Mucosa of rectum (tissue), 2 donors: ENCODE data around the gene GABRR3.

ENCODE experiments used
- H3K27ac ChIP-seq, 2 donors: one replicate each; pipeline ENCODE4 v1.7.0; 2013; ENCODE audit warnings: inconsistent platforms in 2 of 2, low read depth in 2 of 2, low read length in 2 of 2
- H3K27me3 ChIP-seq, 2 donors: one replicate each; pipeline ENCODE4 v1.7.0; 2013; ENCODE audit warnings: low read length in 2 of 2; ENCODE audit not compliant: control insufficient read depth in 2 of 2, insufficient read depth in 2 of 2
- H3K36me3 ChIP-seq, 2 donors: one replicate each; pipeline ENCODE4 v1.7.0; 2013; ENCODE audit warnings: low read length in 2 of 2; ENCODE audit not compliant: control insufficient read depth in 2 of 2, insufficient read depth in 2 of 2
- H3K4me1 ChIP-seq, 2 donors: one replicate each; pipeline ENCODE4 v1.7.0; 2013; ENCODE audit warnings: low read length in 2 of 2, mild to moderate bottlenecking in 1 of 2; ENCODE audit not compliant: control insufficient read depth in 2 of 2, insufficient read depth in 2 of 2
- H3K4me3 ChIP-seq, 2 donors: one replicate each; pipeline ENCODE4 v1.7.0; 2013; ENCODE audit warnings: low read length in 2 of 2
- H3K9ac ChIP-seq, 2 donors: one replicate each; pipeline ENCODE4 v1.7.0; 2013; ENCODE audit warnings: low read length in 2 of 2, low read depth in 1 of 2, mild to moderate bottlenecking in 1 of 2
- H3K9me3 ChIP-seq, 2 donors: one replicate each; pipeline ENCODE4 v1.7.0; 2013; ENCODE audit warnings: low read length in 2 of 2; ENCODE audit not compliant: control insufficient read depth in 2 of 2
- donor health status: healthy.
- donor health status: Normal muscosa, but diverticular disease.

GABRR3 gene

GRCh38 chr3:97974996-97975395 is 60.1 kb downstream of the GABRR3 start:
- no peak overlapping the region for H3K9ac ChIP-seq
- H3K27ac ChIP-seq, result no peak overlapping the region
- no peaks in the 10 kb centered on the region for H3K36me3 ChIP-seq
- H3K9me3 ChIP-seq, result no peaks in the 10 kb centered on the region
- peaks cover 9 to 10% of the 10 kb centered on the region in 2 donors for H3K4me1 ChIP-seq
- H3K27me3 ChIP-seq, result no peaks in the 10 kb centered on the region
- no peak overlapping the region for H3K4me3 ChIP-seq

DNA sequence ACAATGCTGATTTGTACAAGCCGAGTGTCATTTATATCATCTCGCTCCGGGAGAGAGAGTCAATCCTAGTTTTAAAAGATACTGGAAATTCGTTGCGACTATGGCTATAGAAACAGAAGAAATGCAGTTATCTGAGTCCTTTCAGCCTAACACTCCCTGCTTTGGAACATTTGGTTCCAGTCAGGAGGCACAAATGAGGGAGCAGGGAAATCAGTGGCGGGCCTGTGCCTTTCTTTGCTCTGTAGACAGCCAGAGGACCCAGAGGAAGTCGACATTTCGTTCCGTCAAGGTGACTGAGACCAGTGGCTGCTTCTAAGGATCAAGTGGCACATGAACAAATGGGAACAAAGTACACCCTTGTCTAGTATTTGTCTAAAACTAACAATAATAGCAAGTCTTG is 62.1 kb downstream of the GABRR3 start:
- H3K36me3 ChIP-seq, result no peaks in the 10 kb centered on the region
- H3K4me1 ChIP-seq, result peaks cover 9 to 16% of the 10 kb centered on the region in 2 donors
- no peak overlapping the region for H3K27ac ChIP-seq
- no peaks in the 10 kb centered on the region for H3K9me3 ChIP-seq
- H3K4me3 ChIP-seq, result peak overlapping the region; percentile 68 to 76
- no peaks in the 10 kb centered on the region for H3K27me3 ChIP-seq
- no peak overlapping the region for H3K9ac ChIP-seq

DNA sequence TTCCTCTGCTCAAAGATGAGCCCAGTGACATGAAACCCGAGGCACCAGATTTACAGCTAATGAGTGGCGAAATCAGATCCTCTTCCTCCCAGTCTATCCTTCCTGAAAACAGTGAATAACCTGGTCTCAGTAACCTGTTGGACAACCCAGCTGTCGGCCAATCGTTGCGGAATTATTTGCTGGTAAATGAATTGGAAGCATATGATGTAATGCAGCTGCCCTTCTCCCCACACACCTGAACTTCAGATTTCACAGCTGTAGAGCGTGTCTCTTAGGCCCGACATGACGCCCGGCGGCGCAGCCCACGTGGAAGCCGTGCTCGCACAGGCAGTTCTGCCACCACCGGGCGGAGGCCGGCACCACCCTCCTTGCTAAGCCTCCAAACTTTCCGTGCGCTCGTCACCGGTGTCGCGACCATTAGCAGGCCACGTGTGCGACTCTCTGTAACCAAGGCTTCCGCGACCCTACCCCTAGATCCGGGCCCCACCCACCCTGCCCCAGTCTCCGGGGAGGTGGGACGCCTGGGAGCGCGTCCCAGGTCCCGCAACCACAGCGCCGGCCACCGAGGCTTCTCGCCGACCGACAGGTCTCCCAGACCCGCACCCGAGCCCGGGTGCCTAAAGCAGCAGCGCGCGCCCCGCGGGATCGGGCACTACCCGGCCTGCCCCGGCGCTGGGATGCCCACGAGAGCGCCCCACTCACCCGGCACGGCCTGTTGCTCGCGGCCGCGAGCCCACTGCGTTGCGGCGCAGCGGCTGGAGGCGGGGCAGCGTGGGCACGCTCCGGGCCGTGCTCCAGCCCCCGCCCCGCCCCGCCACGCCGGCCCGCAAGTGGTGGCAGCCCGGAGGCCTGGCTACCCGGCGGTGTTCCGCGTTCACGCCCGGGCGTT is 63.2 kb downstream of the GABRR3 start, which contains the start of gene RIOX2:
Gene RIOX2, minus strand, starts transcription at position 753 of the 889 bp plus-strand sequence. CDS start 4,838 bp downstream, outside the sequence.
- peaks cover 9 to 16% of the 10 kb centered on the region in 2 donors for H3K4me1 ChIP-seq
- H3K4me3 ChIP-seq, result peak within 1 kb of the TSS; percentile 68 to 76
- peak within 1 kb of the TSS; percentile 50 to 65 for H3K9ac ChIP-seq
- peaks cover 3 to 4% of the 10 kb centered on the region in 2 donors for H3K36me3 ChIP-seq
- H3K27me3 ChIP-seq, result no peaks in the 10 kb centered on the region
- H3K9me3 ChIP-seq, result no peaks in the 10 kb centered on the region
- peak within 1 kb of the TSS; percentile 70 to 75 for H3K27ac ChIP-seq

GRCh38 chr3:97970956-97971620 is 64.0 kb downstream of the GABRR3 start:
- H3K9me3 ChIP-seq, result no peaks in the 10 kb centered on the region
- peaks cover 9 to 16% of the 10 kb centered on the region in 2 donors for H3K4me1 ChIP-seq
- peaks cover 8 to 10% of the 10 kb centered on the region in 2 donors for H3K36me3 ChIP-seq
- H3K27ac ChIP-seq, result peak overlapping the region; percentile 70 to 75
- peak overlapping the region; percentile 68 to 76 for H3K4me3 ChIP-seq
- H3K27me3 ChIP-seq, result no peaks in the 10 kb centered on the region
- H3K9ac ChIP-seq, result peak overlapping the region; percentile 50 to 65

DNA sequence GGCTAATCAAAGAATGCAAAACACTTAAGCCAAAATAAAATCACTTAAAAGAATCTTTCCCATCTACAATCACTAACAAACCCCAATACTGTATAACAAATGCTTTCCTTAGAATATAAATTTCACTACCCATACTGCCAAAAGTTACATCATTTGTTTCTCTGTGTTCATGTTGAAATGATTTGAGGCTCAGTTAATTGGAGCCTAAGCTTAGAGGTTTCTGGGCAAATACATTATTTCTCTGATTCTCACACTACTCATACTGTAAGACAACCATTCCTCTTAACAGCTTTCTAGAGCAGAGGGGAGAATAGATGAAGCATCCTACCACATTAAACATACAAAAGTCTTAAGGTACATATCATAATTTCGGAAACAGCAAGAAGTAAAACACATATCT is 65.0 kb downstream of the GABRR3 start:
- Histone ChIP-seq H3K27me3 (no peaks in the 10 kb centered on the region), H3K9me3 (no peaks in the 10 kb centered on the region), H3K4me1 (peaks cover 9 to 16% of the 10 kb centered on the region in 2 donors), H3K36me3 (peaks cover 8 to 10% of the 10 kb centered on the region in 2 donors), H3K4me3 (no peak overlapping the region), H3K27ac (no peak overlapping the region), H3K9ac (no peak overlapping the region)

- H3K9me3 ChIP-seq, result no peaks in the 10 kb centered on the region
- no peaks in the 10 kb centered on the region for H3K27me3 ChIP-seq
- peaks cover 9 to 16% of the 10 kb centered on the region in 2 donors for H3K4me1 ChIP-seq
- no peak overlapping the region for H3K4me3 ChIP-seq
- no peak overlapping the region for H3K9ac ChIP-seq
- H3K27ac ChIP-seq, result peak overlapping the region in 1 of 2 donors; percentile 38
- peaks cover 8 to 10% of the 10 kb centered on the region in 2 donors for H3K36me3 ChIP-seq
Measured at GRCh38 chr3:97969541-97969940, 65.6 kb downstream of the GABRR3 start.

GRCh38 chr3:97968376-97968775 is 66.7 kb downstream of the GABRR3 start:
- Histone ChIP-seq H3K4me1 (peaks cover 9 to 16% of the 10 kb centered on the region in 2 donors), H3K4me3 (no peak overlapping the region), H3K27ac (no peak overlapping the region), H3K36me3 (peaks cover 8 to 10% of the 10 kb centered on the region in 2 donors), H3K9ac (no peak overlapping the region), H3K9me3 (no peaks in the 10 kb centered on the region), H3K27me3 (no peaks in the 10 kb centered on the region)

GRCh38 chr3:97967966-97968365 is 67.1 kb downstream of the GABRR3 start:
- H3K27ac ChIP-seq, result no peak overlapping the region
- H3K9me3 ChIP-seq, result no peaks in the 10 kb centered on the region
- H3K9ac ChIP-seq, result no peak overlapping the region
- H3K36me3 ChIP-seq, result peaks cover 8 to 10% of the 10 kb centered on the region in 2 donors
- no peaks in the 10 kb centered on the region for H3K27me3 ChIP-seq
- H3K4me3 ChIP-seq, result no peak overlapping the region
- H3K4me1 ChIP-seq, result peaks cover 9 to 16% of the 10 kb centered on the region in 2 donors

DNA sequence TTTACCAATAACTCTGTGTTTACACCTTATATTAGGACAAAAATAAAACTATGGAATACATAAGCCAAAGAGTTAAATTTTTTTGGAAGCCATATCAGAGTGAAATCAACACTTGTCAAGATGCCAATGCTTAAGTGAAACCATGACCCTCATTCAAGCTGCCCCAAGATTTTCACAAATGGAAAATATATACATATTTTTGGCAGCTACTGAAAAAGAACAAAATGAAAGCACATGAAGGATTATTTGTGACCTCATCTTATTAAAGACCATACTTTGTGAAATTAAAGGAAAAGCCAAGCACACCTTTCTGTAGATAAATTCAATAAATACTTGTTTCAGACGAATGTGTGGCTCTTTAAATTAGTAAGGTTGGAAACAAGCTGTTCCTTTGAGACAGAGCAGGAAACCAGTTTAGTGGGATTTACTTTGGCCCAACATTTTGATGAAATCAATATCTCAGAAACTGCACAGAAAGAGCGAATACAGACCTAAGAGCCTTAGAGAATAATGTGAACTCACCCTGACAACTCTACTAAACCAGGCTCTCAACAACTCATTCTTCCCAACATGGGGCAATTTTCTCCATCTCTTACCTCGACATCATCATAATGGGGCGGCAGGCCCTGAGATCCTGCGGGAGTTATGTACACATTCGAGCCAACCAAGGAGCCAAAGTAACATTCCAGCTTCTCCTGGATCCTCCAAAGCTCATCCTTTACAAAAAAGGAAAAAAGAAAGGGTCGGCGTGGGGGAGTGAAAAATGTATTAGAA is 73.9 kb downstream of the GABRR3 start:
- Histone ChIP-seq H3K4me1 (no peaks in the 10 kb centered on the region), H3K27me3 (no peaks in the 10 kb centered on the region), H3K4me3 (no peak overlapping the region), H3K27ac (no peak overlapping the region), H3K36me3 (peaks cover 15 to 17% of the 10 kb centered on the region in 2 donors), H3K9ac (no peak overlapping the region), H3K9me3 (no peaks in the 10 kb centered on the region)
